ENCODE results near the gene CNTNAP2. TPM values are rescaled to one million over a fixed set of nuclear protein-coding genes. Genes with fewer than 3 reads are reported as not detected.

Gene CNTNAP2
- total and polyA plus RNA-seq, 2 donors, result 5.1 to 10.3 TPM

GRCh38 chr7:147196481-147196880 lies 1079.9 kb downstream of the CNTNAP2 start:
- Histone ChIP-seq H3K4me1 (ENCODE audit: control insufficient read depth in 2 of 2, insufficient read depth in 2 of 2, low read length in 2 of 2) (no peaks in the 10 kb centered on the region), H3K36me3 (ENCODE audit: control insufficient read depth in 2 of 2, insufficient read depth in 2 of 2, low read length in 1 of 2) (no peaks in the 10 kb centered on the region), H3K27me3 (ENCODE audit: control insufficient read depth in 2 of 2, insufficient read depth in 1 of 2, low read length in 1 of 2) (no peaks in the 10 kb centered on the region), H3K27ac (ENCODE audit: low read depth in 1 of 2, low read length in 1 of 2) (peak overlapping the region in 1 of 2 donors; percentile 10), H3K4me3 (ENCODE audit: low read length in 2 of 2) (no peak overlapping the region), H3K9me3 (ENCODE audit: control insufficient read depth in 2 of 2, insufficient read depth in 1 of 2, low read length in 1 of 2) (no peaks in the 10 kb centered on the region)
- WGBS, result 91% methylated on average over 5 of the region's 5 CpGs
- DNase-seq (ENCODE audit: low read depth in 6 of 9, low spot score in 9 of 9), result peak in 1 of 9 donors; percentile 0

- Histone ChIP-seq H3K4me1 (ENCODE audit: control insufficient read depth in 2 of 2, insufficient read depth in 2 of 2, low read length in 2 of 2) (no peaks in the 10 kb centered on the region), H3K36me3 (ENCODE audit: control insufficient read depth in 2 of 2, insufficient read depth in 2 of 2, low read length in 1 of 2) (no peaks in the 10 kb centered on the region), H3K9me3 (ENCODE audit: control insufficient read depth in 2 of 2, insufficient read depth in 1 of 2, low read length in 1 of 2) (no peaks in the 10 kb centered on the region), H3K27me3 (ENCODE audit: control insufficient read depth in 2 of 2, insufficient read depth in 1 of 2, low read length in 1 of 2) (no peaks in the 10 kb centered on the region), H3K4me3 (ENCODE audit: low read length in 2 of 2) (no peak overlapping the region), H3K27ac (ENCODE audit: low read depth in 1 of 2, low read length in 1 of 2) (peak overlapping the region in 1 of 2 donors; percentile 10)
- 92% methylated on average over 7 of the region's 7 CpGs for WGBS
- no peak for DNase-seq (ENCODE audit: low read depth in 6 of 9, low spot score in 9 of 9)
Measured at GRCh38 chr7:147197006-147197405, 1080.4 kb downstream of the CNTNAP2 start.

GRCh38 chr7:147199868-147200267 lies 1083.3 kb downstream of the CNTNAP2 start:
- Histone ChIP-seq H3K27ac (ENCODE audit: low read depth in 1 of 2, low read length in 1 of 2) (no peak overlapping the region), H3K9me3 (ENCODE audit: control insufficient read depth in 2 of 2, insufficient read depth in 1 of 2, low read length in 1 of 2) (no peaks in the 10 kb centered on the region), H3K4me1 (ENCODE audit: control insufficient read depth in 2 of 2, insufficient read depth in 2 of 2, low read length in 2 of 2) (no peaks in the 10 kb centered on the region), H3K36me3 (ENCODE audit: control insufficient read depth in 2 of 2, insufficient read depth in 2 of 2, low read length in 1 of 2) (no peaks in the 10 kb centered on the region), H3K4me3 (ENCODE audit: low read length in 2 of 2) (no peak overlapping the region), H3K27me3 (ENCODE audit: control insufficient read depth in 2 of 2, insufficient read depth in 1 of 2, low read length in 1 of 2) (no peaks in the 10 kb centered on the region)
- WGBS, result 94% methylated on average over 1 of the region's 1 CpG
- no peak for DNase-seq (ENCODE audit: low read depth in 6 of 9, low spot score in 9 of 9)

GRCh38 chr7:147207988-147208387 lies 1091.4 kb downstream of the CNTNAP2 start:
- no peaks in the 10 kb centered on the region for H3K4me1 ChIP-seq (ENCODE audit: control insufficient read depth in 2 of 2, insufficient read depth in 2 of 2, low read length in 2 of 2)
- no peak overlapping the region for H3K4me3 ChIP-seq (ENCODE audit: low read length in 2 of 2)
- no peak overlapping the region for H3K27ac ChIP-seq (ENCODE audit: low read depth in 1 of 2, low read length in 1 of 2)
- 92% methylated on average over 1 of the region's 1 CpG for WGBS
- no peaks in the 10 kb centered on the region for H3K36me3 ChIP-seq (ENCODE audit: control insufficient read depth in 2 of 2, insufficient read depth in 2 of 2, low read length in 1 of 2)
- H3K9me3 ChIP-seq (ENCODE audit: control insufficient read depth in 2 of 2, insufficient read depth in 1 of 2, low read length in 1 of 2), result no peaks in the 10 kb centered on the region
- H3K27me3 ChIP-seq (ENCODE audit: control insufficient read depth in 2 of 2, insufficient read depth in 1 of 2, low read length in 1 of 2), result no peaks in the 10 kb centered on the region
- no peak for DNase-seq (ENCODE audit: low read depth in 6 of 9, low spot score in 9 of 9)

- 88% methylated on average over 2 of the region's 2 CpGs for WGBS
- H3K27me3 ChIP-seq (ENCODE audit: control insufficient read depth in 2 of 2, insufficient read depth in 1 of 2, low read length in 1 of 2), result no peaks in the 10 kb centered on the region
- H3K27ac ChIP-seq (ENCODE audit: low read depth in 1 of 2, low read length in 1 of 2), result no peak overlapping the region
- H3K4me3 ChIP-seq (ENCODE audit: low read length in 2 of 2), result no peak overlapping the region
- H3K9me3 ChIP-seq (ENCODE audit: control insufficient read depth in 2 of 2, insufficient read depth in 1 of 2, low read length in 1 of 2), result no peaks in the 10 kb centered on the region
- no peaks in the 10 kb centered on the region for H3K36me3 ChIP-seq (ENCODE audit: control insufficient read depth in 2 of 2, insufficient read depth in 2 of 2, low read length in 1 of 2)
- DNase-seq (ENCODE audit: low read depth in 6 of 9, low spot score in 9 of 9), result no peak
- H3K4me1 ChIP-seq (ENCODE audit: control insufficient read depth in 2 of 2, insufficient read depth in 2 of 2, low read length in 2 of 2), result no peaks in the 10 kb centered on the region
Measured at GRCh38 chr7:147231275-147231674, 1114.7 kb downstream of the CNTNAP2 start.

- Histone ChIP-seq H3K9me3 (ENCODE audit: control insufficient read depth in 2 of 2, insufficient read depth in 1 of 2, low read length in 1 of 2) (no peaks in the 10 kb centered on the region), H3K27ac (ENCODE audit: low read depth in 1 of 2, low read length in 1 of 2) (no peak overlapping the region), H3K27me3 (ENCODE audit: control insufficient read depth in 2 of 2, insufficient read depth in 1 of 2, low read length in 1 of 2) (no peaks in the 10 kb centered on the region), H3K4me1 (ENCODE audit: control insufficient read depth in 2 of 2, insufficient read depth in 2 of 2, low read length in 2 of 2) (no peaks in the 10 kb centered on the region), H3K4me3 (ENCODE audit: low read length in 2 of 2) (no peak overlapping the region), H3K36me3 (ENCODE audit: control insufficient read depth in 2 of 2, insufficient read depth in 2 of 2, low read length in 1 of 2) (no peaks in the 10 kb centered on the region)
- 94% methylated on average over 5 of the region's 5 CpGs for WGBS
- DNase-seq (ENCODE audit: low read depth in 6 of 9, low spot score in 9 of 9), result no peak
Measured at GRCh38 chr7:147235645-147236382, 1119.2 kb downstream of the CNTNAP2 start.

GRCh38 chr7:147240468-147240867 lies 1123.9 kb downstream of the CNTNAP2 start:
- Histone ChIP-seq H3K27me3 (ENCODE audit: control insufficient read depth in 2 of 2, insufficient read depth in 1 of 2, low read length in 1 of 2) (no peaks in the 10 kb centered on the region), H3K4me3 (ENCODE audit: low read length in 2 of 2) (no peak overlapping the region), H3K4me1 (ENCODE audit: control insufficient read depth in 2 of 2, insufficient read depth in 2 of 2, low read length in 2 of 2) (no peaks in the 10 kb centered on the region), H3K9me3 (ENCODE audit: control insufficient read depth in 2 of 2, insufficient read depth in 1 of 2, low read length in 1 of 2) (no peaks in the 10 kb centered on the region), H3K36me3 (ENCODE audit: control insufficient read depth in 2 of 2, insufficient read depth in 2 of 2, low read length in 1 of 2) (no peaks in the 10 kb centered on the region), H3K27ac (ENCODE audit: low read depth in 1 of 2, low read length in 1 of 2) (no peak overlapping the region)
- no peak for DNase-seq (ENCODE audit: low read depth in 6 of 9, low spot score in 9 of 9)
- WGBS, result 91% methylated on average over 5 of the region's 5 CpGs

GRCh38 chr7:147245274-147245673 lies 1128.7 kb downstream of the CNTNAP2 start:
- Histone ChIP-seq H3K27ac (ENCODE audit: low read depth in 1 of 2, low read length in 1 of 2) (no peak overlapping the region), H3K9me3 (ENCODE audit: control insufficient read depth in 2 of 2, insufficient read depth in 1 of 2, low read length in 1 of 2) (no peaks in the 10 kb centered on the region), H3K4me1 (ENCODE audit: control insufficient read depth in 2 of 2, insufficient read depth in 2 of 2, low read length in 2 of 2) (no peaks in the 10 kb centered on the region), H3K4me3 (ENCODE audit: low read length in 2 of 2) (no peak overlapping the region), H3K27me3 (ENCODE audit: control insufficient read depth in 2 of 2, insufficient read depth in 1 of 2, low read length in 1 of 2) (no peaks in the 10 kb centered on the region), H3K36me3 (ENCODE audit: control insufficient read depth in 2 of 2, insufficient read depth in 2 of 2, low read length in 1 of 2) (no peaks in the 10 kb centered on the region)
- 56% methylated on average over 8 of the region's 8 CpGs for WGBS
- peak in 8 of 9 donors; percentile 2 to 50 (median 16) for DNase-seq (ENCODE audit: low read depth in 6 of 9, low spot score in 9 of 9)

- Histone ChIP-seq H3K36me3 (ENCODE audit: control insufficient read depth in 2 of 2, insufficient read depth in 2 of 2, low read length in 1 of 2) (no peaks in the 10 kb centered on the region), H3K9me3 (ENCODE audit: control insufficient read depth in 2 of 2, insufficient read depth in 1 of 2, low read length in 1 of 2) (no peaks in the 10 kb centered on the region), H3K27me3 (ENCODE audit: control insufficient read depth in 2 of 2, insufficient read depth in 1 of 2, low read length in 1 of 2) (no peaks in the 10 kb centered on the region), H3K4me3 (ENCODE audit: low read length in 2 of 2) (no peak overlapping the region), H3K27ac (ENCODE audit: low read depth in 1 of 2, low read length in 1 of 2) (no peak overlapping the region), H3K4me1 (ENCODE audit: control insufficient read depth in 2 of 2, insufficient read depth in 2 of 2, low read length in 2 of 2) (no peaks in the 10 kb centered on the region)
- WGBS, result 97% methylated on average over 2 of the region's 2 CpGs
- no peak for DNase-seq (ENCODE audit: low read depth in 6 of 9, low spot score in 9 of 9)
Measured at GRCh38 chr7:147249956-147250355, 1133.4 kb downstream of the CNTNAP2 start.
